HepG2 (cell line): ENCODE data around the gene FMNL2. TPM values are rescaled to one million over a fixed set of nuclear protein-coding genes. Genes with fewer than 3 reads are reported as not detected.

Experiments
- ATAC-seq: fragments of 200-7000 bp; cut with Tn5 transposase; 3 replicates; pipeline ENCODE4 v1.9.1; 2020; ENCODE audit warnings: mild to moderate bottlenecking, moderate library complexity
- BruUV-seq: library from RNA; stranded (reverse); fragments of 400-500 nt; replicated peaks from 2 replicates; lab custom pipeline; 2021; lab: Mats Ljungman, UMichigan
- CTCF ChIA-PET: fragments of 300-600 bp; formaldehyde crosslinking; extraction: SDS; loops from one replicate; lab custom pipeline; 2021; ENCODE audit warnings: low total read pairs, inconsistent platforms, low intra/inter-chr PET ratio; lab: Yijun Ruan, JAX
- POLR2A ChIA-PET: fragments of 350-600 bp; sonication (Branson Sonifier 250); formaldehyde crosslinking; loops from one replicate; lab custom pipeline; 2020; ENCODE audit warnings: antibody characterized with exemption, inconsistent platforms; lab: Yijun Ruan, JAX
- DNase-seq: peaks from one replicate; pipeline ENCODE4 v3.0.0-alpha.2; 2015; ENCODE audit warnings: low spot score
- FAIRE-seq: peaks from 3 replicates; lab custom pipeline; 2011; peaks lifted over from hg19 to GRCh38; lab: Jason Lieb, UNC
- H2AFZ ChIP-seq: one replicate; pipeline ENCODE4 v1.6.1; 2011; ENCODE audit warnings: low read length, inconsistent platforms
- H3K27ac ChIP-seq: fragments of 300-600 bp; 3 replicates; pipeline ENCODE4 v1.8.0; 2011; ENCODE audit warnings: mixed run types, mild to moderate bottlenecking, mixed read lengths, low read length, inconsistent platforms; ENCODE audit not compliant: insufficient read depth; ENCODE audit errors: extremely low read length
- H3K27me3 ChIP-seq, 2 experiments: fragments of 200-600 bp in 1 of 2; 2 replicates in 1 of 2; 3 replicates in 1 of 2; pipeline versions ENCODE4 v1.6.0 to v1.8.0; 2011; ENCODE audit warnings: low read length in 2 of 2, mild to moderate bottlenecking in 2 of 2, moderate library complexity in 2 of 2, inconsistent platforms in 1 of 2; ENCODE audit not compliant: insufficient read depth in 2 of 2, control insufficient read depth in 1 of 2
- H3K36me3 ChIP-seq, 2 experiments: fragments of 200-600 bp in 1 of 2; replicated peaks in 1 of 2; 2 replicates in 1 of 2; 3 replicates in 1 of 2; pipeline versions ENCODE4 v1.5.1 to v1.8.0; 2011; ENCODE audit warnings: low read length in 2 of 2, inconsistent platforms in 1 of 2; ENCODE audit not compliant: insufficient read depth in 2 of 2, control insufficient read depth in 1 of 2
- H3K4me1 ChIP-seq: 2 replicates; pipeline ENCODE4 v1.5.1; 2012; ENCODE audit warnings: low read length, inconsistent platforms; ENCODE audit not compliant: insufficient read depth
- H3K4me2 ChIP-seq: 2 replicates; pipeline ENCODE4 v1.6.0; 2011; ENCODE audit warnings: low read depth, low read length, inconsistent platforms
- H3K4me3 ChIP-seq, 3 experiments: fragments of 200-600 bp in 1 of 3; sonication (generic), shearing (Covaris generic) in 1 of 3; replicated peaks in 1 of 3; 2 replicates each; pipeline ENCODE4 v1.5.1; 2011 to 2016; ENCODE audit warnings: low read length in 3 of 3, inconsistent platforms in 2 of 3, low read depth in 2 of 3, mild to moderate bottlenecking in 2 of 3, control low read depth in 1 of 3, mixed read lengths in 1 of 3; ENCODE audit not compliant: insufficient read depth in 1 of 3
- H3K79me2 ChIP-seq: one replicate; pipeline ENCODE4 v1.6.1; 2011; ENCODE audit warnings: low read length, inconsistent platforms; ENCODE audit not compliant: insufficient read depth
- H3K9ac ChIP-seq: 2 replicates; pipeline ENCODE4 v1.6.0; 2011; ENCODE audit warnings: mild to moderate bottlenecking, low read depth, low read length, inconsistent platforms; ENCODE audit not compliant: insufficient read depth
- H3K9me3 ChIP-seq: 2 replicates; pipeline ENCODE4 v1.5.1; 2012; ENCODE audit warnings: mild to moderate bottlenecking, low read length
- H4K20me1 ChIP-seq: 2 replicates; pipeline ENCODE4 v1.6.0; 2011; ENCODE audit warnings: inconsistent platforms, mild to moderate bottlenecking, low read length, moderate library complexity; ENCODE audit not compliant: insufficient read depth
- HOMEZ ChIP-seq: IDR thresholded peaks from 2 replicates; pipeline ENCODE4 v1.6.1; 2016; ENCODE audit warnings: low read depth
- IRF1 ChIP-seq: sonication (generic); formaldehyde crosslinking; IDR thresholded peaks from 2 replicates; pipeline ENCODE4 v1.4.0; 2020; ENCODE audit warnings: low read depth, mild to moderate bottlenecking, missing genetic modification reagents
- LBX2 ChIP-seq: sonication (generic); formaldehyde crosslinking; IDR thresholded peaks from 2 replicates; pipeline ENCODE4 v1.5.0; 2020; ENCODE audit warnings: missing genetic modification reagents, mild to moderate bottlenecking, borderline replicate concordance
- REST ChIP-seq, 2 experiments: IDR thresholded peaks; 2 replicates each; pipeline ENCODE4 v1.6.1; 2011 to 2012; ENCODE audit warnings: low read length in 2 of 2, borderline replicate concordance in 1 of 2, low read depth in 1 of 2, mild to moderate bottlenecking in 1 of 2, moderate library complexity in 1 of 2
- ZBTB7A ChIP-seq: sonication (generic); formaldehyde crosslinking; IDR thresholded peaks from 2 replicates; pipeline ENCODE4 v1.8.0; 2022; ENCODE audit warnings: mild to moderate bottlenecking, missing genetic modification reagents
- ZNF503 ChIP-seq: sonication (generic); formaldehyde crosslinking; IDR thresholded peaks from 2 replicates; pipeline ENCODE4 v1.4.0; 2020; ENCODE audit warnings: missing genetic modification reagents
- ZSCAN25 ChIP-seq: sonication (generic); formaldehyde crosslinking; IDR thresholded peaks from 2 replicates; pipeline ENCODE4 v1.8.0; 2022; ENCODE audit warnings: mild to moderate bottlenecking, missing genetic modification reagents
- WGBS: methylation state at CpG from one replicate; pipeline ENCODE4 v1.1.6; 2017; ENCODE audit warnings: low lambda C conversion rate; 5-methylcytosine and 5-hydroxymethylcytosine counted together
- in situ Hi-C: cut with HindIII; loops from 2 replicates; pipeline ENCODE4 v1.10.0; 2017; ENCODE audit warnings: low pct_unique_long_range_greater_than_20kb; ENCODE audit not compliant: extremely low pct_ligation_motif_present
- intact Hi-C: fragments of 100-400 bp; cut with micrococcal nuclease; formaldehyde crosslinking; loops from one replicate; pipeline ENCODE4 v1.10.0; 2022; ENCODE audit not compliant: unreplicated experiment
- polyA plus RNA-seq, 8 experiments: library from polyadenylated mRNA; depleted of rRNA in 3 of 8; stranded (reverse) in 7 of 8; unstranded in 1 of 8; fragments of >200 nt; fragmentation: Illumina TruSeq in 4 of 8; extraction: Trizol in 4 of 8; gene quantifications; 2 replicates each; pipeline versions ENCODE4 v1.2.1 to v1.2.3, GENCODE V29; 2011 to 2016; ENCODE audit warnings: low read depth in 4 of 8, missing spikeins in 1 of 8, mixed read lengths in 1 of 8; ENCODE audit not compliant: insufficient read depth in 1 of 8
- total RNA-seq, 5 experiments: library from RNA; depleted of rRNA; stranded (reverse); fragments of >200 nt; fragmentation: Illumina TruSeq; extraction: Trizol; gene quantifications; 2 replicates each; pipeline ENCODE4 v1.2.3, GENCODE V29; 2016; ENCODE audit warnings: low read depth in 1 of 5

FMNL2 gene
- total and polyA plus RNA-seq, 2 of the 13 experiments (the other 11 are each of a cell fraction or from before 2014, with no cell fraction given), result 66.5 to 67.7 TPM

- H3K27ac ChIP-seq, result peak overlapping the region; percentile 11
- intact Hi-C loops (no loop called here), in situ Hi-C loops (no loop called here)
- ChIA-PET CTCF (no interaction called here), POLR2A (interaction anchor here (1.0 to 1.5 kb wide), 3 partner anchors 11 to 16 kb away, joined by 3 to 11 read pairs (median 3); no protein-coding TSS in a partner anchor)
- WGBS, result over 99% methylated on average over 7 of the region's 7 CpGs
- peaks cover 6 to 11% of the 10 kb centered on the region in 2 experiments; a peak in 3 of 5 replicates for H3K36me3 ChIP-seq
- FAIRE-seq, result no peak
- ATAC-seq, result no peak
- no peaks in the 10 kb centered on the region for H3K27me3 ChIP-seq
- 0 out of 2 replicates have a peak overlapping the region, but pooled peaks have one; percentile 8 for H3K4me2 ChIP-seq
- DNase-seq, result no peak
- no peak overlapping the region for H3K4me3 ChIP-seq
- no peak overlapping the region for H3K9ac ChIP-seq
- H3K4me1 ChIP-seq, result peaks cover 69% of the 10 kb centered on the region
- H3K9me3 ChIP-seq, result no peaks in the 10 kb centered on the region
- H3K79me2 ChIP-seq, result peaks cover 89% of the 10 kb centered on the region
- H4K20me1 ChIP-seq, result peaks cover 4% of the 10 kb centered on the region
- no TSS peak for BruUV-seq
- H2AFZ ChIP-seq, result no peak overlapping the region
- TF ChIP-seq HOMEZ (CRISPR knock-in tag) (no peak), ZBTB7A (CRISPR knock-in tag) (no peak), REST (IDR thresholded peaks at IDR 0.05; ENCODE audit: borderline replicate concordance in 1 of 2, low read depth in 1 of 2, low read length in 2 of 2) (no peak), ZNF503 (CRISPR knock-in tag) (no peak), IRF1 (CRISPR knock-in tag) (no peak), LBX2 (no peak), ZSCAN25 (CRISPR knock-in tag) (no peak)
- TF ChIP-seq, all 625 proteins: peak for 0
Observed at GRCh38 chr2:152420936-152421335, 86.0 kb downstream of the FMNL2 start.
